ENCODE data around the gene MTHFD1L. TPM values are rescaled to one million over a fixed set of nuclear protein-coding genes. Genes with fewer than 3 reads are reported as not detected.

MTHFD1L gene
- total and polyA plus RNA-seq, 2 of the 4 experiments (the other 2 are of a cell fraction) = 43.5 to 53.2 TPM

DNA sequence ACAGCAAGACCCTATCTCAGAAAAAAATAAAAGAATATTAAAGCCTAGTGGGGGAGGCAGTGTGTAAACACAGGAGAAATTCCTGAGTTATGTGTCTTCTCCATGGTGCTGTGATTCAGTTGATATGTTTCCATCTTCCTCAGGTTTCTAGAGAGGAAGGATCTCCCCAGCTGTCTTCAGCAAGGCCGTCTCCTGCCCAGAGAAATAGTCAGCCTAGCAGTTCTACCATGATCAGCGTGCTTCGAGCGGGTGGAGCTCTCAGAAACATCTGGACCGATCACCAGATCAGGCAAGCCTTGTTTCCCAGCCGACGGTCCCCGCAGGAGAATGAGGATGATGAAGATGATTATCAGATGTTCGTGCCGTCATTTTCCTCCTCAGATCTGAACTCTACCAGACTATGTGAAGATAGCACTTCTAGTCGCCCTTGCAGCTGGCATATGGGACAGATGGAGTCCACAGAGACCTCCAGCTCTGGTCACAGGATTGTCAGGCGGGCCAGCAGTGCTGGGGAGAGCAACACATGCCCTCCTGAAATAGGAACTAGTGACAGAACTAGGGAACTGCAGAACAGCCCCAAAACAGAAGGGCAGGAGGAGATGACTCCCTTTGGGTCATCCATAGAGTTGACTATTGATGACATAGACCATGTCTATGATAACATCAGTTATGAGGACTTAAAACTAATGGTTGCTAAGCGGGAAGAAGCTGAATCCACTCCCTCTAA is 34.9 kb upstream of the MTHFD1L start:
- peak overlapping the region in 1 of 2 experiments; percentile 32; a peak in 3 of 4 replicates for H4K8ac ChIP-seq (ENCODE audit: low read depth in 2 of 2, low read length in 2 of 2)
- peak overlapping the region; percentile 58; the same call in 1 of the 2 replicates for H3K18ac ChIP-seq (ENCODE audit: low read depth, low read length)
- no peak overlapping the region for H3K4me3 ChIP-seq (ENCODE audit: insufficient read depth, low read depth, low read length)
- dilution Hi-C loops (cut with HindIII; ENCODE audit: low sequenced_read_pairs, unreplicated experiment) = no loop called here
- H4K5ac ChIP-seq (ENCODE audit: low read depth, low read length) = peak overlapping the region; percentile 52; the same call in 1 of the 2 replicates
- H3K9me3 ChIP-seq (ENCODE audit: control insufficient read depth, insufficient read depth, low read length) = no peaks in the 10 kb centered on the region
- no peak overlapping the region; the same call in 1 of the 2 replicates for H3K14ac ChIP-seq (replicated peaks; ENCODE audit: low read depth, low read length)
- H3K27me3 ChIP-seq (ENCODE audit: control insufficient read depth, insufficient read depth, low read length) = no peaks in the 10 kb centered on the region
- no CpG with 5 or more reads among the region's 13 CpGs for WGBS, 2 experiments (ENCODE audit: extremely low coverage in 2 of 2, insufficient read length in 1 of 2)
- H4K20me1 ChIP-seq (ENCODE audit: insufficient read depth, low read length) = no peaks in the 10 kb centered on the region
- H3K4ac ChIP-seq (ENCODE audit: low read depth, low read length) = peak overlapping the region; percentile 71
- peak overlapping the region; percentile 78; the same call in 1 of the 2 replicates for H2BK20ac ChIP-seq (ENCODE audit: low read depth, low read length)
- peaks cover 3% of the 10 kb centered on the region; the same call in 1 of the 2 replicates for H3K36me3 ChIP-seq (ENCODE audit: control insufficient read depth, insufficient read depth, low read length)
- intact Hi-C loops (cut with micrococcal nuclease) = no loop called here
- peak; percentile 77 for DNase-seq
- ATAC-seq (ENCODE audit: low read depth) = peak; percentile 93
- H3K9me1 ChIP-seq (ENCODE audit: insufficient read depth, low read length) = peaks cover 7% of the 10 kb centered on the region
- BruUV-seq (replicated peaks) = no TSS peak
- POLR2A ChIA-PET (ENCODE audit: unreplicated experiment) = no interaction called here
- no peak overlapping the region for H3K4me2 ChIP-seq (ENCODE audit: low read depth, low read length)
- CTCF ChIA-PET = interaction anchor here (1.9 kb wide), 1 partner anchor 13 kb away, joined by 6 read pairs; no protein-coding TSS in a partner anchor
- H3K23ac ChIP-seq (ENCODE audit: low read depth, low read length) = no peak overlapping the region
- peak overlapping the region; percentile 15; the same call in 1 of the 3 replicates for H2BK15ac ChIP-seq (ENCODE audit: low read depth, low read length)
- H3K9ac ChIP-seq (ENCODE audit: low read depth, low read length) = no peak overlapping the region
- H2AK5ac ChIP-seq (ENCODE audit: low read depth, low read length) = peak overlapping the region; percentile 0
- peak overlapping the region; percentile 9; the same call in 1 of the 2 replicates for H3K27ac ChIP-seq (ENCODE audit: insufficient read depth, low read length)
- in situ Hi-C loops (cut with MboI; ENCODE audit: low sequenced_read_pairs) = no loop called here
- no peak for TF ChIP-seq MXI1 (IDR thresholded peaks at IDR 0.05; ENCODE audit: borderline replicate concordance, low read depth, low read length)
- TF ChIP-seq NFE2L2 (IDR thresholded peaks at IDR 0.05; ENCODE audit: low read depth, low read length) = no peak
- TF ChIP-seq RCOR1 (IDR thresholded peaks at IDR 0.05; ENCODE audit: insufficient replicate concordance, low read length) = no peak
- H2AFZ ChIP-seq (replicated peaks; ENCODE audit: low read length, poor library complexity) = peak overlapping the region; percentile 41
- peaks cover 6 to 16% of the 10 kb centered on the region in 2 experiments; a peak in 2 of 4 replicates for H3K79me1 ChIP-seq (ENCODE audit: low read depth in 1 of 2, low read length in 2 of 2)
- H3K4me1 ChIP-seq (ENCODE audit: control insufficient read depth, insufficient read depth, low read length) = peaks cover 8% of the 10 kb centered on the region
- peak overlapping the region; percentile 2 for H2BK120ac ChIP-seq (ENCODE audit: low read depth, low read length)
- H2AK9ac ChIP-seq (replicated peaks; ENCODE audit: low read depth, low read length, poor library complexity) = no peak overlapping the region
- peak overlapping the region; percentile 71 for H2BK5ac ChIP-seq (ENCODE audit: low read depth, low read length, poor library complexity, severe bottlenecking)
- H3K56ac ChIP-seq (ENCODE audit: extremely low read depth, insufficient read depth, low read length) = no peak overlapping the region
- peak overlapping the region; percentile 47 for H4K91ac ChIP-seq (ENCODE audit: insufficient read depth, low read depth, low read length)
